ENCODE data around the gene KLK12. TPM values are rescaled to one million over a fixed set of nuclear protein-coding genes. Genes with fewer than 3 reads are reported as not detected.

KLK12 gene
- total RNA-seq, 1 donor from 2014 or later: not detected

GRCh38 chr19:51016798-51017683, 17.8 kb downstream of the KLK12 start:
- intact Hi-C loops (cut with DNase I): no loop called here
- ATAC-seq: peak; percentile 58

DNA sequence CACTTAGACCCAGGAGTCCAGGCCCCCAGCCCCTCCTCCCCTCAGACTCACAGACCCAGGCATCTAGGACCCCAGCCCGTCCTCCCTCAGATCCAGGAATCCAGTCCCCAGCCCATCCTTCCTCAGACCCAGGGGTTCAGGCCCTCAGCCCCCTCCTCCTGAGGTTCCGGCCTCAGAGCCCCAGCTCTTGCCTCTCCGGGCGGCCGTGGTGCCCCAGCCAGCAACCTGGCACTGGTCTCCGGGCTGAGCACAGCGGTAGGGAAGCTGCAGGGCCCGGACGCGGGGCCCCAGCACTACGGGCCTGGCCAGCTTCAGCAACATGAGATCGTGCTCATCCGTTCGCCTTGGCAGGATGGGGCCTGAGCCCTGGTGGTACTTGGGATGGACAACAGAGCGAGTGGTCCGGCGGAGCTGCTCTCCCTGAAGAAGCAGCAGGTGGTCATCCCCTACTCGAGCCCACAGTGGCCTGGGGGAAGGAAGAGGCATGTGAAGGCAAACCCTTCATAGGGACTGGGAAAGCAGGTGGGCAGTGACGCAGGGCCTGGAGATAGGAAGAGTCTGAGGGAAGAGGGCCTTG, 19.0 kb downstream of the KLK12 start:
- Histone ChIP-seq H3K4me1 (peaks cover 12% of the 10 kb centered on the region), H3K27me3 (peaks cover 55% of the 10 kb centered on the region), H3K9me3 (no peaks in the 10 kb centered on the region), H3K27ac (no peak overlapping the region), H3K36me3 (no peaks in the 10 kb centered on the region), H3K4me3 (no peak overlapping the region)
- DNase-seq (no peak), ATAC-seq (no peak)
- intact Hi-C loops (cut with DNase I): no loop called here
- TF ChIP-seq, protein P1, sequence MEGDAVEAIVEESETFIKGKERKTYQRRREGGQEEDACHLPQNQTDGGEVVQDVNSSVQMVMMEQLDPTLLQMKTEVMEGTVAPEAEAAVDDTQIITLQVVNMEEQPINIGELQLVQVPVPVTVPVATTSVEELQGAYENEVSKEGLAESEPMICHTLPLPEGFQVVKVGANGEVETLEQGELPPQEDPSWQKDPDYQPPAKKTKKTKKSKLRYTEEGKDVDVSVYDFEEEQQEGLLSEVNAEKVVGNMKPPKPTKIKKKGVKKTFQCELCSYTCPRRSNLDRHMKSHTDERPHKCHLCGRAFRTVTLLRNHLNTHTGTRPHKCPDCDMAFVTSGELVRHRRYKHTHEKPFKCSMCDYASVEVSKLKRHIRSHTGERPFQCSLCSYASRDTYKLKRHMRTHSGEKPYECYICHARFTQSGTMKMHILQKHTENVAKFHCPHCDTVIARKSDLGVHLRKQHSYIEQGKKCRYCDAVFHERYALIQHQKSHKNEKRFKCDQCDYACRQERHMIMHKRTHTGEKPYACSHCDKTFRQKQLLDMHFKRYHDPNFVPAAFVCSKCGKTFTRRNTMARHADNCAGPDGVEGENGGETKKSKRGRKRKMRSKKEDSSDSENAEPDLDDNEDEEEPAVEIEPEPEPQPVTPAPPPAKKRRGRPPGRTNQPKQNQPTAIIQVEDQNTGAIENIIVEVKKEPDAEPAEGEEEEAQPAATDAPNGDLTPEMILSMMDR (IDR thresholded peaks at IDR 0.05): no peak

More at GRCh38 chr19:51016798-51017683, 17.8 kb downstream of the KLK12 start:
- no peak overlapping the region for H3K27ac ChIP-seq
- H3K9me3 ChIP-seq: no peaks in the 10 kb centered on the region
- peaks cover 55% of the 10 kb centered on the region for H3K27me3 ChIP-seq
- DNase-seq: no peak
- H3K4me1 ChIP-seq: peaks cover 12% of the 10 kb centered on the region
- TF ChIP-seq, protein P1 (IDR thresholded peaks at IDR 0.05): peak; percentile 39
- H3K4me3 ChIP-seq: no peak overlapping the region
- H3K36me3 ChIP-seq: no peaks in the 10 kb centered on the region

DNA sequence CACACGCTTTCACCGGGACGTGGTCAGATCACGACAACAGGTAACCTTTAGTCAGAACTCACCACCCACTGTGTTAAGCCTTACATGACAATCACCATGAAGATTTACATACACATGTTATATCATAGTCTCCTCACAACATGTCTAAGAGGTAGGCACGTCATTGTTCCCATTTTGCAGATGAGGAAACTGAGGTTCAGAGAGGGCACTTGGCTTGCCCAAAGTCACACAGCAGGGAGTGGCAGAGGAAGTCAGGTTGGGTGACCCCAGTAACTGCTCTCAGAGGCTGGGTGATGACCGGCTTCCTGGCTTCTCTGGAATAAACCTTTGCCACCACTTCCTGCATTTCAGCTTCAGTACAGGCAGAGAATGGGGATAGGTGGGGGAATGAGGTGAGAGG, 20.6 kb downstream of the KLK12 start:
- Histone ChIP-seq H3K9me3 (no peaks in the 10 kb centered on the region), H3K27me3 (peaks cover 50% of the 10 kb centered on the region), H3K4me3 (no peak overlapping the region), H3K36me3 (no peaks in the 10 kb centered on the region), H3K4me1 (peaks cover 6% of the 10 kb centered on the region), H3K27ac (no peak overlapping the region)
- intact Hi-C loops (cut with DNase I): no loop called here
- TF ChIP-seq, protein P1 (IDR thresholded peaks at IDR 0.05): no peak
- DNase-seq: no peak
- no peak for ATAC-seq

- Histone ChIP-seq H3K4me1 (no peaks in the 10 kb centered on the region), H3K27ac (no peak overlapping the region), H3K4me3 (no peak overlapping the region), H3K27me3 (peaks cover 35% of the 10 kb centered on the region), H3K36me3 (no peaks in the 10 kb centered on the region), H3K9me3 (no peaks in the 10 kb centered on the region)
- no peak for ATAC-seq
- DNase-seq: no peak
- intact Hi-C loops (cut with DNase I): no loop called here
- TF ChIP-seq, protein P1 (IDR thresholded peaks at IDR 0.05): no peak
Observed at GRCh38 chr19:51012661-51013190, 22.1 kb downstream of the KLK12 start.

DNA sequence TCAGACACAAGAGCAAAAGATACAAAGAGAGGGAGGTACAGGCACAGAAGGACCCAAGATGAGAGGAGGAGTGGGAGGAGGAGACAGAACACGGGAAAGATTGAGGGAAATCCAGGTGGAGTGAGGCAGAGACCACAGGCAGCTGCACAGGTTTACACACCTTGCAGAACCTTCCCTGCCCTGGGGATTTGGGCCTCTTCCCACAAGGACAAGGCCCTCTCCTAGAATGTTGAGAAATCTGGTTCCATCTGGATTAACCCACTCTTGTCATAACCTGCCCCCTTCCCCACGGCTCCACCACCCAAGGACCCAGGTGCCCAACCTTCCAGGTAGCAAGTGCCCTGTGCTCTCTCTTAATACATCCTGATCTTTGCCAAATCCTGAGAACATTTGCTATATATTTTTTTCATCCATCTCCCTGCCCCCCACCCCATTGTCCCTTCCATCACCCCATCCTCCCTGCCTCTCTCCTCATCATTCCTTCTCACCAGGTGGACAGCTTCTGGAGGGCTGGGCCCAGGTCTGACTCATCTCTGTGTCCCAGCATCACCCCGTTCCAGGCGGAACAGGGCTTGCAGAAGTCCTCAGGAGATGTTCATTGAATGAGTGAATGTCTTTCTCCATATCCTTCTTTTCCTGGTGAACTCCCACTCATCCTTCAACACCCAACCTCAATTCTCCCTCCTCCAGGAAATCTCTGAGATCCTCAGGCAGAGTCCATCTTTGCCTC, 24.6 kb downstream of the KLK12 start:
- intact Hi-C loops (cut with DNase I): no loop called here
- TF ChIP-seq, protein P1 (IDR thresholded peaks at IDR 0.05): no peak

More for the DNA sequence above, 24.6 kb downstream of the KLK12 start:
- H3K4me3 ChIP-seq: no peak overlapping the region
- no peaks in the 10 kb centered on the region for H3K4me1 ChIP-seq
- ATAC-seq (no peak), DNase-seq (no peak)
- no peak overlapping the region for H3K27ac ChIP-seq
- no peaks in the 10 kb centered on the region for H3K9me3 ChIP-seq
- H3K27me3 ChIP-seq: peaks cover 17% of the 10 kb centered on the region
- no peaks in the 10 kb centered on the region for H3K36me3 ChIP-seq

All from upper lobe of right lung (tissue), 1 donor.